GM19438 (cell line): Measurements from ENCODE around the gene TRPC1.
"Not testable (repeated sequence)": the region's sequence is repeated elsewhere in the genome, so short reads cannot be mapped to it uniquely, and the experiment has no call there.

Experiments
- ATAC-seq: cut with Tn5 transposase; IDR thresholded peaks from one replicate; pipeline ENCODE4 v1.9.1; 2021; ENCODE audit warnings: low read depth; ENCODE audit not compliant: unreplicated experiment

Gene TRPC1

GRCh38 chr3:142750531-142750930 is 26.7 kb downstream of the TRPC1 start:
- ATAC-seq = not testable (repeated sequence)

GRCh38 chr3:142752605-142753004 is 28.8 kb downstream of the TRPC1 start:
- not testable (repeated sequence) for ATAC-seq

DNA sequence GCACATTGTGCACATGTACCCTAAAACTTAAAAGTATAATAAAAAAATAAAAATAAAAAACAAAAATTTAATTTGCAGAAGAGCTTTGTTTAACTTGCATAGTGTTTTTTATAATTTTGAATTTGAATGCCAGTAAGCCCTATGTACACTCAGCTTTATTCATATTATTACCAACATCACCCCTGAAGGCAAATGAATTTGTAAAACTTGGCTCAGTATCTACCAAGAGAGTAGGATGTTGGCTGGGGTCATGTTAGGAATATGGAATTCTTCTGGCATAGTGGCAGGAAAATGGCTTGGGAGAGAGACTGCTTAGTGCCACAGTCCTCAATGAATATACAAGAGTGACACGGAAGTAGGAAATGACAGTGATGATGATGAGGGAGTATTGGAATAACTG is 30.7 kb downstream of the TRPC1 start:
- no peak for ATAC-seq

GRCh38 chr3:142768338-142768737 is 44.5 kb downstream of the TRPC1 start:
- no peak for ATAC-seq

DNA sequence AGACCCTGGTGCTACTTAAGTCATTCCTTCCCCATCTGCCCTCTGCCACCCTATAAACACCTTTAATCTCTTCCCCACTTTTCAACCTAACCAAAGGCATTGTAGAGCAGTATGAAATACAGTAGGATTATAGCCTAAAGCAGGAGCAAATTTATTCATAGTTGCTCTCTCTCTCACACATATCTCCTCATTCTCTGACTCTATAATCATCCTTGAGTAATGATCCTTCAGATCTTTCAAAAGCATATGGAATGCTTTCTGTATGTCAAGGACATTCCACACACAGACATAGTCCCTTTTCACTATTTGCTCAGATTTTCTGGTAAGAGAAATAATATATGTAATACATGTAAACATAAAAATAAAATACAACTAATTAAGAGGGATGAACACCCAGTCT is 54.1 kb downstream of the TRPC1 start:
- ATAC-seq = no peak

DNA sequence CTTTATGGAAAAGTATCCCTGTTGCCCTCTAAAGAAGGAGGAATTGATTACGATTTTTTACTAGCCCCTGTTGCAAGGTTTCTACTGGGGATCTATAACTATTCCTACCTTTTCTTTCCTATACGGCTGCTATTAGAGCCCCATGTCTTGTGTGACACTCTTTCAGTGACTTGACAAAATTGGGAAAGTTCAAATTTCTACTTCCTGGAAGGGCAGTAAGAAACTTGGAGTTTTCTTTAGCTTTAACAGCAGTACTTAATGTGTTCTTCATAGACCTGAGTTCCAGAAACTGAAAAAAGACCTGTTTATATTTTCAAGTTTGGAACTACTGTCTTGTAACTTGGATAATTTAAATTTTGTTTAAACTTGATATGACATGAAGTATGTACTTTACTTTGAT is 54.7 kb downstream of the TRPC1 start:
- ATAC-seq = no peak

- ATAC-seq = no peak
These were observed 55.8 kb downstream of the TRPC1 start for GRCh38 chr3:142779591-142779990.

DNA sequence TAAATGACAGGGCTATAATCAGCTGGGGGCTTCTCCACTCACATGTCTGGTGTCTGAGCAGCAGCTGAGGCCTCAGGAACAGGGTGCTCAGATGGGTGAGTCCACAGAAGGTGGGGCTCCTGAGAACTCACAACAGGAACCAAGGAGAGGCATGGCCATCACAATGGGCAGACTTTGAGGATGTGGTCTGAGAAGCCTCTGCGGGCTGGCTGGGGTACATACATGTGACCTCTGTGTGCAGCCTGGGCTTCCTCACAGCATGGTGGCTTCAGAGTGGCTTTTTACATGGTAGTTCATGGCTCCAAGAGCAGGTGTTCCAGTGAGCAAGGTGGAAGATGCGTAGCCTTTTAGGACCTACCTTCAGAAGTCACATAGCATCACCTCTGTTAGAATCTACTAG is 58.8 kb downstream of the TRPC1 start:
- ATAC-seq = no peak

GRCh38 chr3:142784228-142784627 is 60.4 kb downstream of the TRPC1 start:
- no peak for ATAC-seq

GRCh38 chr3:142785996-142786395 is 62.2 kb downstream of the TRPC1 start:
- ATAC-seq = no peak

DNA sequence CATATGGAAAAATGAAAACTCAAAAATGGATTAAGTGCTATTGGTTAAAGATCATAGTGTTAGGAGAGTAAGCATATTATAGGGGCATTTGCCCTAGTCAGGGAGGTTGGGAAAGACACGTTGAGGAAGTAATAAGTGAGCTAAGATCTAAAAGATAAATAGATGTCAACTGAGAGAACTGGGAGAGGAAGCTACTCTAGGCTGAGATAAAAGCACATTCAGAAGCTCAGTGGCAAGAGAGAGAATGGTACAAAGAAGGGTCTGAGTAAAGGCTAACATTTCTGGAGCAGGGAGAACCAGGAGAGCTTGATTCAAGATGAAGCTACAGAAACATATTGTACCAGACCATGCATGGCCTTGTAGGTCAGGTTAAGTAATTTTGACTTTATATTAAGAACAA is 63.9 kb downstream of the TRPC1 start:
- no peak for ATAC-seq

DNA sequence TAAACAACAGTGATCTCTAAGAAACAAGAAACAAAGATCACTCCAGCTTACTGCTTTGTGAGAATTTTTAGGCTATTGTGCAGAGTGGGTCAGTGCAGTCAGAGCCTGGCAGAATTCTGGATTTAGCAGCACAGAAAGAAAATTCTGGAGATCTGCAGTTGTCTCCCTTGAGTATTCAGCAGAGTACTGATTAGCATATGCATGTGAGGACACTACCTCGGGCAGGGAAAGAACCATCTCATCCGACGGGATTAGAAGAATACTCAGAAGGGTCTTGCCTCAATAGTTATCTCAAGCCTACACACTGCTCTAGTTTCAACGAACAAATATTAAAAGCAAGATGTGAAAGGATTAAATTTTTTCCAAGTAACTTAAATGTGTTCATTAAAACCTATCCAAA is 70.7 kb downstream of the TRPC1 start:
- ATAC-seq = no peak

GRCh38 chr3:142795332-142795731 is 71.5 kb downstream of the TRPC1 start:
- no peak for ATAC-seq

DNA sequence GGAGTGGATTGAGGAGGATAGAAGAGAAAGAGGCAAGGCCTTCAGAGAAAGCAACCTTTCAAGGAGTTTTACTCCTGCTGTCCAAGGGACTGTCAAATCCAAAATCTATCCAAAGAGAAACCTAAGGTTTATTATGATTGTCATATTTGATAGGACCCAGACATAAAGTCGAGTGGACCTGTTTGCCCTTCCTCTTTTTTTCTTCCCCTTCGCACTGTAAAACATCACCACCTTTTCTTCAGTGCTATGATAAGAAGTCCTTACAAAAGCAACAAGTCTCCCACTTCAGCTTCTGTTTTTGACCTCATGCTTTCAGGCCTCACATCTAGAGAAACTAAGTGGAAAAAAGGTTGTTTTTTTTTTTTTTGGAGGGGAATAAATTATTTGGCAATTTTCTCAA is 73.0 kb downstream of the TRPC1 start:
- no peak for ATAC-seq

- no peak for ATAC-seq
These were observed 77.9 kb downstream of the TRPC1 start for GRCh38 chr3:142801746-142802145.

DNA sequence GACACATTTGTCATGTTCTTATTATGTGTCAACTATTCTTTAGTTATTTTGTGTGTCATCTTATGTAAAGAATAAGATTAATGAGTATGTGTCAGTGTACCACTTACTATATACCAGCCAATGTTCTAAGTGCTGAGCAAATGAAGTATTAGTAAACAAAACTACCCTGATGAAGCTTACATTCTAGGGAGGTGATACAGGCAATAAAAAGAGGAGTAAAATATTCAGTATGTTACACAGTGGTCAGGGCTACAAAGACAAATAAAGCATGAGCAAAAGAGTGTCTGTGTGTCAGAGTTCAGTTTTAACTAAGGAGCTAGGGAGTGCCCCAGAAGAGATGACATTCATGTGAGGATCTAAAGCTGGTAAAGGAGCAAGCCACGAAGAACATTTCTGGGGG is 79.1 kb downstream of the TRPC1 start:
- ATAC-seq = no peak

DNA sequence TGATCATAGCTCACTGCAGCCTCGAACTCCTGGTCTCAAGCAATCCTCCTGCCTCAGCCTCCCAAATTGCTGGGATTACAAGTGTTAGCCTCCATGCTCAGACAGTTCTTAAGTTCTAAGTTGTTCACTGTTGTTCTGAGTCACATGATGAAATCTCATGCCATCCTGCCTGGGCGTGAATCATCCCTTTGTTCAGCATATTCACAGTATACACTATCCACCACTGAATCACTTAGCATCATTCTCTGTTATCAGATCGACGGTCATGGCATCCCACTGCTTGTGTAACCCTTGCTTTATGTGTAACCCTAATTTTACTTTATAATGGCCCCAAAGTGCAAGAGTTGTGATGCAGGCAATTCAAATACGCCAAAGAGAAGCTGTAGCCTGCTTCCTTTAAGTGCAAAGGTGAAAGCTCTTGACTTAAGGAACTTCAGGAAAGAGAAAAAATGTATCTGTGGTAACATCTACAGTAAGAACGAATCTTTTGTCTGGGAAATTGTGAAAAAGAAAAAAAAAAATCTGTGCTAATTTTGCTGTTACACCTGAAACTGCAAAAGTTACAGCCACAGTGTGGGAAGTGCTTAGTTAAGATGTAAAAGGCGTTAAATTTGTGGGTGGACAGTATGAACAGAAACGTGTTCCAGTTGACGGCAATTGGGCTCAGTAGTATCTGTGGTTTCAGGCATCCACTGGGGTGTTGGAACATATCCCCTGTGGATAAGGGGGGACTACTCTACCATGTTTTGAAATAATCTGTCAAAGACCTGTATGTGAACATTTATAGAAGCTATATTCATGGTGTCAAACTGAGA is 84.5 kb downstream of the TRPC1 start:
- ATAC-seq = no peak

- no peak for ATAC-seq
These were observed 85.4 kb downstream of the TRPC1 start for GRCh38 chr3:142809259-142809658.

- ATAC-seq = no peak
These were observed 92.0 kb downstream of the TRPC1 start for GRCh38 chr3:142815803-142816202.

DNA sequence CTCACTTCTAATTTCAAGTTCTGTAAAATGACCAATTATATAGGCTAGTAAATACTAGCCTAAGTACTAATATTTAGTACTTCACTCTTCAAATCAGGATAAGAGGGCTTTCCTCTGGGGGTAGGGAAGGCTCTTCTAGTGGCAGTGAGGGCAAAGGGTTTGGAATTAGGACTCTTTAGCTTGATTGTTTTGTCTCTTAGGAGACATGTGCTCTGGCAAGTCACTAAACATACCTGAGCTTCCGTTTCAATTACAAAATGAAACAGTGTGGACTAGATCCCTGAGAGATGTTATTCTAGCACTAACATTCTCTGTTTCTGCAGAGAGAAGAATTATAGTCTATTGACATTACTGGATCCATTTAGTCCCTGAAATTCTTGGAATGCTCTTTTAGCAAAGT is 93.5 kb downstream of the TRPC1 start:
- ATAC-seq = no peak

GRCh38 chr3:142817897-142818296 is 94.1 kb downstream of the TRPC1 start:
- ATAC-seq = no peak

- no peak for ATAC-seq
These were observed 94.8 kb downstream of the TRPC1 start for GRCh38 chr3:142818651-142819050.

- ATAC-seq = no peak
These were observed 95.3 kb downstream of the TRPC1 start for GRCh38 chr3:142819179-142819578.
